ENCODE results near the gene RNU1-2.
"Not testable (repeated sequence)": the region's sequence is repeated elsewhere in the genome, so short reads cannot be mapped to it uniquely, and the experiment has no call there.

GRCh38 chr1:16945512-16945911 is 49.7 kb downstream of the RNU1-2 start:
- not testable (repeated sequence) for TF ChIP-seq CTCF, POLR2A, EP300 (IDR thresholded peaks at IDR 0.05)

Measured in ovary (tissue), 3 donors.